HUES64 (cell line): ENCODE data around the gene CD200R1L.
"Not testable (repeated sequence)": the region's sequence is repeated elsewhere in the genome, so short reads cannot be mapped to it uniquely, and the experiment has no call there.

ENCODE experiments used
- H3K27ac ChIP-seq: 2 replicates; pipeline ENCODE4 v1.7.0; 2013; ENCODE audit warnings: low read depth, low read length, inconsistent platforms
- H3K27me3 ChIP-seq: 2 replicates; pipeline ENCODE4 v1.6.1; 2013; ENCODE audit warnings: mild to moderate bottlenecking, low read length; ENCODE audit not compliant: insufficient read depth
- H3K36me3 ChIP-seq: 2 replicates; pipeline ENCODE4 v1.6.1; 2013; ENCODE audit warnings: mild to moderate bottlenecking, low read length; ENCODE audit not compliant: insufficient read depth
- H3K4me1 ChIP-seq: 2 replicates; pipeline ENCODE4 v1.6.1; 2013; ENCODE audit warnings: mild to moderate bottlenecking, low read length, moderate library complexity; ENCODE audit not compliant: insufficient read depth
- H3K4me3 ChIP-seq: 2 replicates; pipeline ENCODE4 v1.5.1; 2013; ENCODE audit warnings: mild to moderate bottlenecking, low read length, moderate library complexity
- H3K9ac ChIP-seq: 2 replicates; pipeline ENCODE4 v1.6.1; 2013; ENCODE audit warnings: mild to moderate bottlenecking, low read depth, low read length
- H3K9me3 ChIP-seq: 2 replicates; pipeline ENCODE4 v1.6.1; 2013; ENCODE audit warnings: low read depth, low read length; ENCODE audit not compliant: insufficient read depth
- WGBS: fragments of 150-250, 120-280 bp; methylation state at CpG from one replicate; pipeline ENCODE4 v1.1.7; 2013; ENCODE audit warnings: missing lambda C conversion rate; 5-methylcytosine and 5-hydroxymethylcytosine counted together

The CD200R1L gene

GRCh38 chr3:112860898-112861297 lies 14.2 kb upstream of the CD200R1L start:
- H3K4me3 ChIP-seq, result no peak overlapping the region
- no peak overlapping the region for H3K27ac ChIP-seq

GRCh38 chr3:112858410-112859069 lies 11.9 kb upstream of the CD200R1L start:
- Histone ChIP-seq H3K27me3 (no peaks in the 10 kb centered on the region), H3K9me3 (peaks cover 13% of the 10 kb centered on the region), H3K27ac (no peak overlapping the region), H3K36me3 (no peaks in the 10 kb centered on the region), H3K4me1 (no peaks in the 10 kb centered on the region), H3K4me3 (no peak overlapping the region), H3K9ac (no peak overlapping the region)
- whole genome bisulfite sequencing, result 98% methylated on average over 2 of the region's 2 CpGs

More at GRCh38 chr3:112860898-112861297, 14.2 kb upstream of the CD200R1L start:
- H3K9ac ChIP-seq, result no peak overlapping the region
- peaks cover 13% of the 10 kb centered on the region for H3K9me3 ChIP-seq
- no peaks in the 10 kb centered on the region for H3K4me1 ChIP-seq
- no peaks in the 10 kb centered on the region for H3K27me3 ChIP-seq
- H3K36me3 ChIP-seq, result no peaks in the 10 kb centered on the region

- Histone ChIP-seq H3K27me3 (no peaks in the 10 kb centered on the region), H3K27ac (no peak overlapping the region), H3K36me3 (no peaks in the 10 kb centered on the region), H3K9ac (no peak overlapping the region), H3K4me3 (no peak overlapping the region), H3K9me3 (peaks cover 13% of the 10 kb centered on the region), H3K4me1 (no peaks in the 10 kb centered on the region)
Observed at GRCh38 chr3:112857526-112857925, 10.9 kb upstream of the CD200R1L start.

- no peak overlapping the region for H3K9ac ChIP-seq
- no peak overlapping the region for H3K27ac ChIP-seq
- no peak overlapping the region for H3K4me3 ChIP-seq
- no peaks in the 10 kb centered on the region for H3K36me3 ChIP-seq
- peaks cover 13% of the 10 kb centered on the region for H3K9me3 ChIP-seq
- no peaks in the 10 kb centered on the region for H3K4me1 ChIP-seq
- H3K27me3 ChIP-seq, result no peaks in the 10 kb centered on the region
Observed at GRCh38 chr3:112856537-112856936, 9.9 kb upstream of the CD200R1L start.

- Histone ChIP-seq H3K9me3 (peaks cover 13% of the 10 kb centered on the region), H3K4me1 (no peaks in the 10 kb centered on the region), H3K27ac (no peak overlapping the region), H3K36me3 (no peaks in the 10 kb centered on the region), H3K4me3 (no peak overlapping the region), H3K9ac (no peak overlapping the region), H3K27me3 (no peaks in the 10 kb centered on the region)
Observed at GRCh38 chr3:112855883-112856282, 9.2 kb upstream of the CD200R1L start.

GRCh38 chr3:112855074-112855473 lies 8.4 kb upstream of the CD200R1L start:
- H3K9ac ChIP-seq, H3K4me3 ChIP-seq, H3K36me3 ChIP-seq, H3K27ac ChIP-seq, H3K4me1 ChIP-seq, H3K27me3 ChIP-seq: not testable (repeated sequence)
- peaks cover 13% of the 10 kb centered on the region for H3K9me3 ChIP-seq
- WGBS, result 71% methylated on average over 3 of the region's 3 CpGs

GRCh38 chr3:112848196-112848595 lies 1.5 kb upstream of the CD200R1L start:
- Histone ChIP-seq H3K36me3 (no peaks in the 10 kb centered on the region), H3K27ac (no peak overlapping the region), H3K9me3 (no peaks in the 10 kb centered on the region), H3K9ac (no peak overlapping the region), H3K4me1 (no peaks in the 10 kb centered on the region), H3K27me3 (no peaks in the 10 kb centered on the region), H3K4me3 (no peak overlapping the region)
- WGBS, result 81% methylated on average over 3 of the region's 3 CpGs

- Histone ChIP-seq H3K9ac (no peak overlapping the region), H3K9me3 (peaks cover 5% of the 10 kb centered on the region; the same call in 1 of the 2 replicates), H3K4me1 (no peaks in the 10 kb centered on the region), H3K36me3 (no peaks in the 10 kb centered on the region), H3K4me3 (no peak overlapping the region), H3K27me3 (no peaks in the 10 kb centered on the region), H3K27ac (no peak overlapping the region)
- WGBS, result 85% methylated on average over 3 of the region's 3 CpGs
Observed at GRCh38 chr3:112847692-112848091, 1.0 kb upstream of the CD200R1L start.

GRCh38 chr3:112845772-112846171 lies 892 bp downstream of the CD200R1L start:
- Histone ChIP-seq H3K4me1 (no peaks in the 10 kb centered on the region), H3K4me3 (no peak overlapping the region), H3K9me3 (peaks cover 5% of the 10 kb centered on the region; the same call in 1 of the 2 replicates), H3K27me3 (no peaks in the 10 kb centered on the region), H3K27ac (no peak overlapping the region), H3K36me3 (no peaks in the 10 kb centered on the region), H3K9ac (no peak overlapping the region)
- no CpG with 5 or more reads among the region's 1 CpG for WGBS

GRCh38 chr3:112829046-112829445 lies 17.6 kb downstream of the CD200R1L start:
- no peak overlapping the region for H3K27ac ChIP-seq
- no peaks in the 10 kb centered on the region for H3K9me3 ChIP-seq
- peaks cover 4% of the 10 kb centered on the region for H3K4me1 ChIP-seq
- H3K4me3 ChIP-seq, result no peak overlapping the region
- WGBS, result 92% methylated on average over 4 of the region's 4 CpGs
- H3K9ac ChIP-seq, result no peak overlapping the region
- H3K27me3 ChIP-seq, result no peaks in the 10 kb centered on the region
- no peaks in the 10 kb centered on the region for H3K36me3 ChIP-seq

GRCh38 chr3:112822064-112823055 lies 24.3 kb downstream of the CD200R1L start:
- WGBS, result 64% methylated on average over 2 of the region's 3 CpGs

More at GRCh38 chr3:112822064-112823055, 24.3 kb downstream of the CD200R1L start:
- Histone ChIP-seq H3K36me3 (no peaks in the 10 kb centered on the region), H3K4me1 (peaks cover 6% of the 10 kb centered on the region), H3K9me3 (0 out of 2 replicates have a peak, but pooled peaks cover 2% of the 10 kb centered on the region), H3K4me3 (no peak overlapping the region), H3K27me3 (no peaks in the 10 kb centered on the region), H3K9ac (no peak overlapping the region), H3K27ac (no peak overlapping the region)
